ENCODE measurements around the gene ADAMTSL4.

DNA sequence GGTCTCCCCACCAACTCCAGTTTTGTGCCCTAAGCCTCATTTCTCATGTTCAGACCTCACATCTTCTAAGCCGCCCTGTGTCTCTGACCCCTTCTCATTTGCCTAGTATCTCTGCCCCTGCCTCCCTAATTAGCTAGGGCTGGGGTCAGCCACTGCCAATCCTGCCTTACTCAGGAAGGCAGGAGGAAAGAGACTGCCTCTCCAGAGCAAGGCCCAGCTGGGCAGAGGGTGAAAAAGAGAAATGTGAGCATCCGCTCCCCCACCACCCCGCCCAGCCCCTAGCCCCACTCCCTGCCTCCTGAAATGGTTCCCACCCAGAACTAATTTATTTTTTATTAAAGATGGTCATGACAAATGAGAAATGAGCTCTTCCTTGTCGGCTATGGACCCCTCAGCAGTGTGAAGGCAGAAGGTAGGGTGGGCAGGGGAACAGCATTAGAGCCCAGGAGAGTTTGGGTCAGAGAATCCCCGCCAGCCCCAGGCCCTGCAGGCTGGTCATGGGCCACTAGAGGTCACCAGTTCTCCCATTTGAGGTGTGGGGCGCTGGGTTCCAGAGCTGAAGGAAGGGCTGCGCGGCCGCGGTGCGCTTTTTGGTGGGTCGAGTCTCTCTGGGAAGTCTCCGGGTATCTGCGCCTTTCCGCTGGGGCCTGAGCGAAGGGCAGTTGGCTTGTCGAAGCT, 11.5 kb downstream of the ADAMTSL4 start:
- TF ChIP-seq SETDB1 (IDR thresholded peaks at IDR 0.05; ENCODE audit: low read length) (no peak), CC2D1A (IDR thresholded peaks at IDR 0.05) (peak; percentile 49; the same call in 1 of the 2 replicates), NUFIP1 (IDR thresholded peaks at IDR 0.05; ENCODE audit: partially characterized antibody) (no peak)
- TF ChIP-seq, protein P1, sequence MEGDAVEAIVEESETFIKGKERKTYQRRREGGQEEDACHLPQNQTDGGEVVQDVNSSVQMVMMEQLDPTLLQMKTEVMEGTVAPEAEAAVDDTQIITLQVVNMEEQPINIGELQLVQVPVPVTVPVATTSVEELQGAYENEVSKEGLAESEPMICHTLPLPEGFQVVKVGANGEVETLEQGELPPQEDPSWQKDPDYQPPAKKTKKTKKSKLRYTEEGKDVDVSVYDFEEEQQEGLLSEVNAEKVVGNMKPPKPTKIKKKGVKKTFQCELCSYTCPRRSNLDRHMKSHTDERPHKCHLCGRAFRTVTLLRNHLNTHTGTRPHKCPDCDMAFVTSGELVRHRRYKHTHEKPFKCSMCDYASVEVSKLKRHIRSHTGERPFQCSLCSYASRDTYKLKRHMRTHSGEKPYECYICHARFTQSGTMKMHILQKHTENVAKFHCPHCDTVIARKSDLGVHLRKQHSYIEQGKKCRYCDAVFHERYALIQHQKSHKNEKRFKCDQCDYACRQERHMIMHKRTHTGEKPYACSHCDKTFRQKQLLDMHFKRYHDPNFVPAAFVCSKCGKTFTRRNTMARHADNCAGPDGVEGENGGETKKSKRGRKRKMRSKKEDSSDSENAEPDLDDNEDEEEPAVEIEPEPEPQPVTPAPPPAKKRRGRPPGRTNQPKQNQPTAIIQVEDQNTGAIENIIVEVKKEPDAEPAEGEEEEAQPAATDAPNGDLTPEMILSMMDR (IDR thresholded peaks at IDR 0.05 in 2 of 3, conservative IDR thresholded peaks at IDR 0.05 in 1 of 3; ENCODE audit: insufficient read depth in 2 of 3, low read depth in 1 of 3, low read length in 3 of 3), result peak; percentile 91 to 93 (median 92)

Measured in K562 (cell line).